DMS53 treated with DMSO at 0.1 percent for 48 hours (cell line): ENCODE data around the gene ADAT2.

Experiments used
- DNase-seq: peaks from one replicate; lab custom pipeline; 2025; ENCODE audit not compliant: unreplicated experiment; lab: John Stamatoyannopoulos, UW

The ADAT2 gene

DNA sequence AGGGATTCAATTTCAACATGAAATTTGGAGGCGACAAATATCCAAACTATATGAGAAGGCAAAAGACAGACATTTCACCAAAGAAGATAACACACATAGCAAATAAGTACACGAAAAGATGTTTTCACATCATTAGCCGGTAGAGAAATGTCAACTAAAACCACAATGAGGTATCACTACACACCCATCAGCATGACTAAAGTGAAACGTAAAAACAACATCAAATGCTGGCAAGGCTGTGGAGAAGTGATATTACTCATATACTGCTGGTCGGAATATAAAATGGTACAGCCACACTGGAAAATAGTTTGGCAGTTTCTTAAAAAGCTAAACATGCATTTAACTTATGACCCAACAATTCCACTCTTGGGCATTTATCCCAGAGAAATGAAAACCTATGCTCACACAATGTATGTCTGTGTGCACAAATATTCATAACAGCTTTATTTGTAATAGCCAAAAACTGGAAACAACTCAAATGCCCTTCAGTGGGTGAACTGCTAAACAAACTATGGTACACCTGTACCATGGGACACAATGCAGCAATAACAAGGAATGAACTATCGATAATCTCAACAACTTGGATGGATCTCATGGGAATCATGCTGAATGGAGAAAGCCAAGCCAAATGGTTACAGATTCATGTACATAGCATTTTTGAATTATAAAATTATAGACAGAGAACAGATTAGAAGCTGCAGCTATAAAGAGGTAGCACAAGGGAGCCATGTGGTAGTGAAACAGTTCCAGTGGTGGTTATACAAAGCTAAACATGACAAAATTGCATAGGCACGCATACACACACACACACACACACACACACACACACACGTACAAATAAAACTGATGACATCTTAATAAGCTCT is 8.6 kb downstream of the ADAT2 start:
- no peak for DNase-seq

DNA sequence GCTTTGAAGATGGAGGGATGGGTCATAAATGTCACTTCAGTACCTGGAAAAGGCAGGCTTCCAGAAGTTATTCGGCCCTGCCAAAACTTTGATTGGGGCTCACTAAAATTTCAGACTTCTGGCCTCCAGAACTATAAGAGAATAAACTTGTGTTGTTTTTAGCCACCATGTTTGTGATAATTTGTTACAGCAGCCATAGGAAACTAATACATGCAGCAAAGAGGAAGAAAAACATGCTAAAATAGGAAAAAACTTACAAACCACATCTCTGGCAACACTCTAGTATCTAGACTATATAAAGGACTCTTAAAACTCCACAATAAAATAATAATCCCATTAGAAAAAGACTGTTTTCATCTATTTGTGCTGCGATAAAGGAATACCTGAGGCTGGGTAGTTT is 9.5 kb downstream of the ADAT2 start:
- DNase-seq: no peak

DNA sequence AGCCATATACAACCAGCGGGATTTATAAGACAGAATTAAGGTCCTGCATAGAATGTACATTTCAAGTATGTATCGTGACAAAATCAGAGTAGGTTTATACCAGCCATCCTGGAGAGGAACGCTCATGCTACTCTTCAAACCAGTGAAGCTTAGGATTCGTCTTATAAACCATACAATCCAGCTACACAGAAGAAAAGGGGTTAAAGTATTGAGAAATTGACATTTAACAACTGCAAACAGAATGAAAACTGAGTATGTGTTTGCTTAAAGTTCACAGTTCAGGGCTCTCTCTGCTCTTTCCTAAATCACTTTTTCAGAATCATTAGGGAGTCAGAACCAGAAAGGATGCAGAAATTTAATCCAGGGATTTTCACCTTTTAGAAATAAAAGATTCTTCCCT is 17.9 kb downstream of the ADAT2 start:
- DNase-seq: no peak

DNA sequence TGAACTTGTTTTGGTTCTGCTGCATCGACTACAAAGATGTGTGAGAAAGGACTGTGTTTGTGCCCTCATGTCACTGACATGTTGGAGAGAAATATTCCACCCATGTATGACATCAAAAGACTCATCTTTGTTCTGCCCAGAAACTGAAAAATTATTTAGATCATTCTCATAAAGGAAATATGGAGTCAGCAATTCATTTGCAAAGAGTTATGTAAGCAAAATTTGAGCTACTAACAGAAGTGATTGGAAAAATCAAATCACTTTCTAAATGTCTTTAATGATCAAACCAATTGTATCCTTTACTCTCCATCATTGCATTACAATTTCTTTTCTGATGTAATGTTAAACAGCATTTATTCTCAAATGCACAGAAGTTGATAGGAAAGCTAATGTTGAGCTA is 19.3 kb downstream of the ADAT2 start:
- no peak for DNase-seq

DNA sequence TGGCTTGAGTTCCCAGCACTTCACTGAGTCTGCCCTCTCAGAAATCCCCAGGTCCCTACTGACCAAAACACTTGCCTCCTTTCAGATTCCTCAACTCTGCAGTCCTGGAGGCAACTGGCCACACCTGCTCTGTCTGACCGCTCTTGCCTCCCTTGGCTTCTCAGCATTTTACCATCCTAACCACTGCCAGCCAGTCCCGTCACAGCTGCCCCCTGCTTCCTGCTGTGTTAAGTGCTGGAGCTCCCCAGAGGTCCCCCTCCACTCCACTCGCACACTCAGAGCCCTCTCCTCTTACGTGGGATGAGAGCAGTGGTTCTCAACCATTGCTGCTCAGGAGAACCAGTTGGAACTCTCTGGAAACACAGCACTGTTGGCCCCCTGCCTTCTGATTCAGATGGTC is 20.5 kb downstream of the ADAT2 start:
- no peak for DNase-seq

DNA sequence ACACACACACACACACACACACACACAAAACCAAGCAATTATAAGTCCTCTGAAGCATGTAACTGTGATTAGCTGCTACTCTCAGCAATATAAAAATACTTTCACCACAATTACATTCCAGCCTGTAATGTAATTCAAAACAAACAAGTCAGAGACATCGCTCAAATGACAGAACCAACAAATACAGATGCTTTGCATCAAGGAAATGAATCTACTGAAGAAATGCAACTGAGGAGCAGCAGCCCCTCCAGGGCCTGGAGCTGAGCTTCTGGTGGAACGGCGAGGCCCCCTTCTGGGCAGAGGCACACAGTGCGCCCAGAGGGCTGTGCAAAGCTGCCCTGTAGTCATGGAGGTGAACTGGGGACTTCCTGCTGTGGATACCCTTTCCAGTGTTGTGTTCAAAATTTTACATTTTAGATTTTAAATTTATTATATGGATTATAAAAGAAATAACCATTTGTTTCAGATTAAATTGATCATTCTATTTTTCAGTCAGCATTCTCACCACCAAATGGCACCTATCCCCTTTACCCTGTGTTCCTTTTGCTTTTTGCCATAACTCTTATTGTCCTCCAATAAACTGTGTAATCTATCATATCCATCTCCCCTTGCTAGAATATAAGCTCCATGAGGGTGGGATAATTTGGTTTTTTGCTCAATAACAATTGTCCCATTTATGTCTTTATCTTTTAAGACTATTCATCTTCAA is 23.2 kb downstream of the ADAT2 start:
- DNase-seq: peak; percentile 40

DNA sequence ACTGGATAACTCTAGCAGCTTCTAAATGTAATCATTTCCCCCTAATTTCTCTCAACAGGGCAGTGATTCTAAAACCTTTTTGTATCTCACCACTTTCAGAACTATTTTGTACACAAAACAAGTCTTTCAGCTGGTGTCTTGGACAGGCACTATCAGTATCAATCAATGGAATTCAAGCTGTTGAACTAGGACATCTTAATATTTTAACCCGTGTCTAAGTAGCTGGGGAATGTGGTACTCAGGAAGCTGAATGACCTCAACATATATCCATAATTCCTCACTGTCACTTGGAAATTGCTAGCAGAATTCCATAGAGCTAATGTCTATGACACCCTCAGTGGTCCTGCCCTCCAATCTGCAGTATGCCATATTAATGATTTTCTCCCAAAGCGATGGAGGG is 24.5 kb downstream of the ADAT2 start:
- DNase-seq: no peak

DNA sequence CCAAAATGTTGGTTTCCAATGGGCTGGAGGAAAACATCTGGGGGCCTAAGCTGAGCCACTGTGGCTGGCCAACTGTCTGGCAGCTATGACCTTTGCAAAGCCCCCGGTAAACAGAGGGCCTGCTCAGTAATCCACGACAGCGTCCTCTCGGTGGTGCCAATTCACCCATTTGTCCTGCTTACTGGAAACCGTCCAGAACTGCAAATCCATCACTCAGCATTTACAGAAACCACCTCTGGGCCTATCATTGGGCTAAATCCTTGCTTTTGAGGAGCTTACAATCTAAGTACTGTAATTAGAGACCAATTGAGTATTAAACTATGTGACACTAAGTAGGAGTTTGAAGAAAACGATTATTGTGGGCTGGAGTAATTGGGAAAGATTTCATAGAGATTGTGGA is 31.0 kb downstream of the ADAT2 start:
- DNase-seq: no peak

DNA sequence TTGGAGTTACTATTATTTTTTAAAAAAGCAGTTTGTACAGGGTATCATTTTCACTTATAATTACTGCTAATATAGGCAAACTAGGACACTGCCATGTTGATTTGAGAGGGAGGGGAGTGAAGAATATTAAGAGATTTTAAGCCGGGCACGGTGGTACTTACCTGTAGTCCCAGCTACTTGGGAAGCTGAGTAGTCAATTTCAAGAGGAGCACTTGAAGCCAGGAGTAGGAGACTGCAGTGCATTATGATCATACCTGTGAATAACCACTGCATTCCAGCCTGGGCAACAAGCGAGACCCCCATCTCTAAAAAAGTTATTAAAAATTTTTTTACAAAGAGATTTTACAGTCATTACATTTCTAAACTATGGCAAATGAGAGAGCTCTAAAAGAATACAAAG is 35.7 kb downstream of the ADAT2 start:
- no peak for DNase-seq

DNA sequence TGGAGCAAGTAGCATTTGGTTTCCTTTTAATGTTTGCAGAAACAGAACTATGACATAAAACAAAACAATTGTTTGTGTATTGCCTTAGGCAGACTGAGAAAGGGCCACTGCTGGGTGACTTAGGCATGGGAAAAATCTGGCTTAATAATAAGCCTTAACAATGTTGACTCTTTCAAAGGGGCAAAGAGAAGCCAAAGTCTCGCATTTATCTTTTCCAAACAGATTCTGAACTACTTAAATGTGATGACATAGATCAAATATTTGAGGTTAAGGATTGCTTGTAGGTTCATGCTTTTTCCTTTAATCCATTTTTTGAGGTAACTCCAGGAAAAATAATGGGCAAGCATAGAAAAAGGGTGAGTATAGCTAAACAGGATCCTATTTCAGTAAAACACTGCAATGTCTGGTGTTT is 39.6 kb downstream of the ADAT2 start:
- no peak for DNase-seq

DNA sequence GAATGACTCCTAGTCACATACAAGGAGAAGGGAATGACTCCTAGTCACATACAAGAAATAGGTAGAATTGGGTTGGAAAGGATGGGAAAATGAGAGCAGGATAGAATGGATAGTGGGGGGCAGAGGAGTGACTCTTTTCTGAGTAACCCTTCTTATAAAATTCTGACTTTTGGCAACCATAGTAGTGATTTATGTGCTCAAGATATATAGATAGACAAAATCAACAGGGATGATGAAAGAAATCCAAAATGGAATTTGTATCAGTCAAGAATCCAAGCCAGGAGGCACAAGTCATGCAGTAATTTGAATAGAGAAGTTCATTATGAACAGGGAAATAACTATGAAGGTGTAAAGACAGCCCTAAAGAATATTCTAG is 41.7 kb downstream of the ADAT2 start:
- no peak for DNase-seq

DNA sequence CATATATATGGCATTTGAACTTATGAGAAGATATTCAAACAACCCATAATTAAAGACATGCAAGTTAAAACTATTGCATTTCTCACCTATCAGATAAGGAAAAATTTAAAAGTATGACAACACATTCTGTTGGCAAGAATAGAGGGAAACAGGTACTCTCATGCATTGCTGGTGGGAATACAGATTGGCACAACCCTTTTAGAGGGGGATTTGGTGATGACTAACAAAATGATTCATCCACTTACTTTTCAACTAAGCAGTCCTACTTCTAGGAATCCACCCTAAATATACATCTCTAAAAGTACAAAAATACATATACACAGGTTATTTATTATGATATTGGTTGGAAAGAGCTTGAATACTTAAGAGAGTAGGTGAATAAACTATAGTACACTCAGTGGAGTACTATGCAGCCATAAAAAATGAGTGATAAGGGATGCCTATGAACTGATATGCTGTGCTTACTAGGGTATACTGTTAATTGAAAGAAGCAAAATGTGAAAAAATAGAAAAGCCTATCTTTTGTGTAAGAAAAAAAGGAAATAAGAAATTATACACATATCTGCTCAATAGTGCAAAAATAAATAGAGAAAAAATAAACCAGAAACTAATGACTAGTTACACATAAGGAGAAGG is 42.2 kb downstream of the ADAT2 start:
- DNase-seq: no peak

DNA sequence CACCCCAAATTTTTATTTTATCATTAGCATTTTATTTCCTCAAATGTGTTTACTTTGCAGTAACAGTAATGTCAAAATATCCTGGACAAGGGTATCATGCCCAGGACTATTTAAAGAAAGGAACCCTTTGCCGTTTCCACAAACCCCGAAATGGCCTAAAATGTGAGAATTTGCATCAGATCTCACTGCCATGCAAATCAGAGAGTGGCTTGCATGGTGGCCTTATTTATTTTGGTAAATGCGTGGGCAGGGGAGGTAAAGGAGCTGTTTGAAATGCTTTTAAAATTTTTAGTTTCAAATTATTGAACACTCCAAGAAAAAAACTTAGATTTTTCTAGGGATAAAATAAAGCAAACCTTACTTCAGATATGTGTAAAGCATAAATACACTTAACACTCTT is 43.8 kb downstream of the ADAT2 start:
- DNase-seq: no peak

DNA sequence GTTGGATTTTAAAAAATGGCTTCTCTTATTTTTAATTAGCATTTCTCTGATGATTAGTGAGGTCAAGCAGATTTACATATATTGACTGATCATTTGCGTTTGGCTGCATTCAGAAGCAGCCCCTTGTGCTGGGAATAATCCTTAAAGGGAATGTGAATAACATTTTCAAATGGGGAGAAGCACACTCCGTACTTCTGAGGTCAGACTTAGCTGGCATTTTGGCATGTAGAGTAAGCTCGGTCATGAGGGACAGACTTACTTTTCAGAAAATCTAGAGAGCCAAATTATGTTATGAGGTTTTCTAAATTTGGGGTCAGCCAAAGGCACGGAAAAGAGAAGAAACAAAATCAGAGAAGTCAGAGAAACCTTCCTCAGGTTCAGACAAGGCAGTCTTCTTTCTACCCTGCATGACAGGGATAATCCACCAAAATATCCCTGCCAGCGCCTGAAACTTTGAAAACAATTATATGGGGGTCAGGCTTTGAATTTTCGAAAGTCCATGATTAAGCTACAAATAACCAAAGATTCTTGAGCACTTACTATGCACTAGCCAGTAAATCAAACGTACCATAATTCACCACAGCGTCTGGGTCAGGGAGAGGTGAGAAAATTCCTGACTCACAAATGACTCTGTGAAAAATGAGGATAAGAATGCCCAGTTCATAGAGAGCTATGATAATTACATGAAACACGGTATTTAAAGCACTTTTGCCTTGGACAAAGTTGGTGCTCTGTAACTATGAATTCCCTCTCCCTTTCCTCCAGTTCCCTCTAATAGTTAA is 44.9 kb downstream of the ADAT2 start:
- DNase-seq: no peak

DNA sequence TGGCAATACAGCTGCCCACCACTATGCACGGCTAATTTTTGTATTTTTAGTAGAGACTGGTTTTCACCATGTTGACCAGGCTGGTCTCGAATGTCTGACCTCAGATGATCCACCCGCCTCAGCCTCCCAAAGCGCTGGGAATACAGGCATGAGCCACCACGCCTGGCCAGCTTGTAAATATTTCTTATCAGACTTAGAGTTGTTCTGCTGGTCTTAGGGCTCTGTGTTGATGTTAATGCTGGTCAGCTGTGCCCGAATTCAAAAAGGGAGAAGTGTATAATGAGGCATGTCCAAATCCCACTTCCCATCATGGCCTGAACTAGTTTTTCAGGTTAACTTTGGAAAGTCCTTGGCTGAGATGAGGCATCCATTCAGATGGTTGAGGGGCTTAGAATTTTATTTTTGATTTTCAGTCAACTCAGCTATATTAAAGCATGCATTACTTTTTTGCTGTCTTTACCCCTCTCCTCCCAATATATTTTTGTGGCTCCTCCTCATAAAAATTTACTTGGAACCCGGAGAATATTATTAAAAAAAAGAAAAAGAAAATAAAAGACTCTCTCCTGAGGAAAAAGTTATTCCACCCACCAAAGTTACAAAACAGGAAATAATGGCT is 47.7 kb downstream of the ADAT2 start:
- DNase-seq: no peak

DNA sequence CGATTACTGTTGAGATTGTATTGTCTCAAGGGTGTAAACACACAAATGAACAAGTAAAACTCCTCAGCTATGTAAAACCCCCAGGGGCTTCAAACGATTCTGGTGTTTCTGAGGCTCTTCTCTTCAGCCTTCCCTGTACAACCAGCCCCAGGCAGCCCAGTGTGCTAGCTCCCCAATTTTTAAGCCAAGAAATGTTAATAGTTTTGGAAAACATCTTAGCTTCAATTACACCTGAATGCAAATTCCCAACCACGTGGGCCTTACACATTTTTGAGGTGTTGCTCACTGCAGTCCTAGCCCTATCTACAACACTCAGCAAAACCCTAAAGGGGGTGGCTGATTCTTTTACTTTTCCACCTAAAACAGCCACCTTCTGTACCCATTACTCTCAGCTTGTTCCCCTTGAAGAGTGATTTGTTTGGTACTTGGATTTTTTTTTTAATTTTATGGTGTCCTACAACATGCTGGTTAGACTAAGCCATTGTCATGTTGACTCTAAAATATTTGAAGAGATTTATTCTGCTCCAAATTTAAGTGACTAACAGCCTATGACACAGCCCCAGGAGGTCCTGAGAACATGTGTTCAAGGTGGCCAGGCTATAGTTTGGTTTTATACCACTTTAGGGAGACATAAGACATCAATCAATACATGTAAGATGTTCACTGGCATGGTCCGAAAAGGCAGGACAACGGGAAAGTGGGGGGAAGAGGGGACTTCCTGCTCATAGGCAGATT is 48.7 kb downstream of the ADAT2 start:
- DNase-seq: no peak

DNA sequence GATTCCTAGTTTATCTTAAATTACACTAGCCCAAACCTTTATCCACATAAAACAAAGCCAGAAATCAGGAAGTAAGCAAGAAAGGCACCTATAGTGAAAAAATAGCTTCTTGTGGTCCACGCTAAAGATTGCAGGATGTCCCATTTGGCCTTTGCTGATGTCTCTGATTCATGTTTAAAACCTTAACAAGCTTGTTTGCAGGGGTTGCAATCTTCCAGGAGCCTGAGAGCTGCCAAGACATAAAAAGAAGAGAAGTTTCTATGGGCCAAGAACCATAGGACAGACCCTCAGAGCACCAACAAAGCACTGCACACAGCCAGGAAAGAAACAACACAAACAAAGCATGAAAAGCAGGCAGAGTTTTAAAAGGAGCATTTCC is 49.4 kb downstream of the ADAT2 start:
- DNase-seq: no peak

DNA sequence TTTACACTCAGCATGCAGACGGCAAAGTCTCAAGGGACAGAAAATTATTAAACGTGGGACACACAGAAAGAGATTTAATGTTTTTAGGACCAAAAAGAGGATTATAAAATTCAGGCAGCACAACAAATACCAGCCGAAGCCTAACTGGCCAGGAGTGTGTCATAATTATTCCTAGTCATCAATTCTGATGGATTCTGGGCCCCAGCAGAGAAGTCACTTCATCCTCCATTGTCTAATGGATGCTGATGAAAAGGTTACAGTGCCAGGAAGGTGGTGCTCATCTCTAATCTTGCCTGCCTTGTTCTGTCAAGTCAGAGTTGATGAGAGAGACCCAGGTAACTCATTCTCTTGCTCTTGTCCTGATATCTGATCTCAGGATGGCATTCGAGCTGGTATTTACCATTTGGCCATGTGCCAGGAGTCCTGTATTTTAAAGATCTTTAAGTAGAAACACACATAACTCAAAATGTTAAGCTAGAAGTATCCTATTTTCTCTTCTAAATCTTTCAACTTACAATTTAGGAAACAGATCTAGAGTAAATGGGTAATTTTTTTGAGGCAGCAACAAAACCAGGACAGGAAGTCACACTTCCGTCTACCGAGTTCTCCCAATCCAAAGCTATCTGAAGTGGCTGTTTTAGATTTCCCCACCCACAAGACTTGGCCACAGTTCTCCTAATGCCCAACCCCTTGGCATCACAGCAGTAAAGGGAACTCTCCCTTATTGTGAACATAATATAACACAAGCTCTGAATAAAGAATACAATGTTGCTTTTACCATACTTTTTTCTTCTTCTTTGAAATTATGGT is 50.0 kb downstream of the ADAT2 start:
- peak; percentile 51 for DNase-seq

DNA sequence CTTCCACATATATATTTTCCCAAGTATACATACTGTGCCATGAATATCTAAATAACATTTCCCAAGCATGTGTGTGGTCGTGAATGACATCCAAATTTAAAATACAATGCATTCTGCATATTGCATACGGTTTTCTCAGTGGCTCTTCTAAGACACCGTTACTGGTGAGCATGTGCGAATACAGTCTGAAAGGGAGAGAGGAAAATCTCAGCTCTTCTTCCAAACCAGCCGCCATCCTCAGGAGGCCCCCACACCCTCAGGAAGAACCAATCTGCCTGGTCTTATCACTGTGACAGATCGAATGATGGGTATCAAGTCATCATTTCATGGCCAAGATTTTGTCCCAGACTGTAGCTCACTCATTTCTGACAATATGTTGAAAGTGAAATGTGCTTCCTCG is 50.7 kb downstream of the ADAT2 start:
- DNase-seq: no peak

DNA sequence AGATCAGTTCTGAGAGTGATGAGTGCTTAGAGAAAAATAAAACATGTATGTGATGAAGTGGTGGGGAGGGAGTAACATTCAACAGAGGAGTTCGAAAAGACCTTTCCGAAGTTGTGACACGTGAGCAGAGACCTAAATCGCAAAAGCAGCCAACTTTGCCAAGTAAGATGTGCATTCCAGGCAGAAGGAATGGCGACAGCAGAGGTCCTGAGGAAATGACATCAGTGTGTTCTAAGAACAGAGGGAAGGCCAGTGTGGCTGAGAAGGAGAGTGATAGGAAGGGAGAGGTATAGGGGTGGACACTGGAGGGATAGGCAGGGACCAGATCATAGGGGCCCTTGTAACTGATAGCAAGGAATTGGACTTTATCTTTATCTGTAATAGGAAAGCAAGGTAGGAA is 51.3 kb downstream of the ADAT2 start:
- no peak for DNase-seq
